HUES64 (cell line): ENCODE results near the gene AATF.
A peak's percentile ranks its signal among the peaks of the same experiment; 100 is the strongest.

ENCODE experiments used
- H3K27ac ChIP-seq: 2 replicates; pipeline ENCODE4 v1.7.0; 2013; ENCODE audit warnings: low read depth, low read length, inconsistent platforms
- H3K27me3 ChIP-seq: 2 replicates; pipeline ENCODE4 v1.6.1; 2013; ENCODE audit warnings: mild to moderate bottlenecking, low read length; ENCODE audit not compliant: insufficient read depth
- H3K36me3 ChIP-seq: 2 replicates; pipeline ENCODE4 v1.6.1; 2013; ENCODE audit warnings: mild to moderate bottlenecking, low read length; ENCODE audit not compliant: insufficient read depth
- H3K4me1 ChIP-seq: 2 replicates; pipeline ENCODE4 v1.6.1; 2013; ENCODE audit warnings: mild to moderate bottlenecking, low read length, moderate library complexity; ENCODE audit not compliant: insufficient read depth
- H3K4me3 ChIP-seq: 2 replicates; pipeline ENCODE4 v1.5.1; 2013; ENCODE audit warnings: mild to moderate bottlenecking, low read length, moderate library complexity
- H3K9ac ChIP-seq: 2 replicates; pipeline ENCODE4 v1.6.1; 2013; ENCODE audit warnings: mild to moderate bottlenecking, low read depth, low read length
- H3K9me3 ChIP-seq: 2 replicates; pipeline ENCODE4 v1.6.1; 2013; ENCODE audit warnings: low read depth, low read length; ENCODE audit not compliant: insufficient read depth
- WGBS: fragments of 150-250, 120-280 bp; methylation state at CpG from one replicate; pipeline ENCODE4 v1.1.7; 2013; ENCODE audit warnings: missing lambda C conversion rate; 5-methylcytosine and 5-hydroxymethylcytosine counted together

The AATF gene

GRCh38 chr17:37031493-37032083, 82.8 kb downstream of the AATF start:
- Histone ChIP-seq H3K9me3 (peaks cover 7% of the 10 kb centered on the region; the same call in 1 of the 2 replicates), H3K27ac (no peak overlapping the region), H3K4me1 (peaks cover 6% of the 10 kb centered on the region; the same call in 1 of the 2 replicates), H3K4me3 (no peak overlapping the region), H3K27me3 (no peaks in the 10 kb centered on the region), H3K36me3 (peaks cover 30% of the 10 kb centered on the region), H3K9ac (no peak overlapping the region)
- 96% methylated on average over 4 of the region's 4 CpGs for WGBS

DNA sequence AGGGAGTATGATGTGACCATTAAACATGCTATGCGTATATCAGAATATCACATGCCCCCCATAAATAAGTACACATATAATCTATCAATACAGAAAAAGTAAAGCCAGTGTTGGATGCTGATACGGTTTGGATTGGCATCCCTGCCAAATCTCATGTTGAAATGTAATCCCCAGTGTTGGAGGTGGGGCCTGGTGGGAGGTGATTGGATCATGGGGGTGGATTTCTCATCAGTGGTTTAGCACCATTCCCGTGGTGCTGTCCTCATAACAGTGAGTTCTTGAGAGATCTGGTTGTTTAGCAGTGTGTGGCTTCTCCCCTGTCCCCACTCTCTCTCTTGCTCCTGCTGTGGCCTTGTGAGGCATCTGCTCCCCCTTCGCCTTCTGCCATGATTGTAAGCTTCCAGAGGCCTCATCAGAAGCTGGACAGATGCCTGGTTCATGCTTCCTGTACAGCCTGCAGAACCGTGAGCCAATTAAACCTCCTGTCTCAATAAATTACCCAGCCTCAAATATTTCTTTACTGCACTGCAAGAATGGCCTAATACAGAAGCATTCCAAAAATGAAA, 88.9 kb downstream of the AATF start:
- Histone ChIP-seq H3K4me1 (peaks cover 7% of the 10 kb centered on the region; the same call in 1 of the 2 replicates), H3K4me3 (no peak overlapping the region), H3K36me3 (peaks cover 11% of the 10 kb centered on the region), H3K27ac (no peak overlapping the region), H3K9ac (no peak overlapping the region), H3K27me3 (no peaks in the 10 kb centered on the region), H3K9me3 (no peaks in the 10 kb centered on the region)
- WGBS = 90% methylated on average over 5 of the region's 5 CpGs

GRCh38 chr17:37039269-37039668, 90.5 kb downstream of the AATF start:
- Histone ChIP-seq H3K4me3 (no peak overlapping the region), H3K4me1 (peaks cover 20% of the 10 kb centered on the region), H3K27me3 (no peaks in the 10 kb centered on the region), H3K36me3 (peaks cover 4% of the 10 kb centered on the region), H3K9ac (no peak overlapping the region), H3K9me3 (no peaks in the 10 kb centered on the region), H3K27ac (no peak overlapping the region)
- 89% methylated on average over 6 of the region's 6 CpGs for WGBS

GRCh38 chr17:37041932-37042331, 93.2 kb downstream of the AATF start:
- no peaks in the 10 kb centered on the region; the same call in 1 of the 2 replicates for H3K36me3 ChIP-seq
- no peak overlapping the region for H3K4me3 ChIP-seq
- no peaks in the 10 kb centered on the region for H3K9me3 ChIP-seq
- H3K27me3 ChIP-seq = no peaks in the 10 kb centered on the region
- no peak overlapping the region for H3K9ac ChIP-seq
- H3K4me1 ChIP-seq = peaks cover 39% of the 10 kb centered on the region
- no peak overlapping the region for H3K27ac ChIP-seq

- Histone ChIP-seq H3K27ac (no peak overlapping the region), H3K9ac (no peak overlapping the region)
Observed at GRCh38 chr17:37043201-37043600, 94.4 kb downstream of the AATF start.

DNA sequence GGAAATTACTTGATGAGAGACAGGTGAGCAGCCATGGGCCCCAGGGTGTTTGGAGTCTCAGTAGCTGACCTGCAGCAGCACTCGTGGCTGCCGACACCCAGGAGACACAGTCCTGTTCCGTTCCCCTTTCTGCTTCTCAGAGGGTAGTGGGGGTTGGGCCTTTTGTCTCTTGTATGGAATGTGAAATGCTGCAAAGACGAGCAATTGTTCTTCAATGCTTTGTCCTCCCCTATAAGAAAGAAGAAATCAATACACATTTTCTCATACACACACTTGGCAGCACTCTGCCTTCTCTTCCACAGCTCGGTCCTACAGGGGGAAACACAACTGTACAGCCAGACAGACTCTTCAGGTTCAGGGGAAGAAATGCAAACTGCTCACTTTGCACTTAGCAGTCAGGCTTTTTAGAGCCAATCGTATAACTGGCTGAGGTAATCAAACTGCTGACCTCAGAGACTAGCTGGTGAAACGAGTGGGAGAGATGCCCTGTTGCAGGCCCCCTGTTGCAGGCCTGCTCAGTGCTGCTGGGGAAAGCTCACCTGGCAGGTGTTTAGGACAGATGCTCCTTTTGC, 96.7 kb downstream of the AATF start:
- 54% methylated on average over 7 of the region's 7 CpGs for WGBS
- H3K9me3 ChIP-seq = no peaks in the 10 kb centered on the region

More at GRCh38 chr17:37043201-37043600, 94.4 kb downstream of the AATF start:
- Histone ChIP-seq H3K27me3 (no peaks in the 10 kb centered on the region), H3K4me1 (peaks cover 45% of the 10 kb centered on the region), H3K9me3 (no peaks in the 10 kb centered on the region), H3K36me3 (no peaks in the 10 kb centered on the region; the same call in 1 of the 2 replicates), H3K4me3 (no peak overlapping the region)
- WGBS = 63% methylated on average over 3 of the region's 3 CpGs

GRCh38 chr17:37047631-37048104, 98.9 kb downstream of the AATF start:
- H3K9me3 ChIP-seq = no peaks in the 10 kb centered on the region
- H3K9ac ChIP-seq = no peak overlapping the region
- 0 out of 2 replicates have a peak, but pooled peaks cover 3% of the 10 kb centered on the region for H3K36me3 ChIP-seq
- no peak overlapping the region for H3K4me3 ChIP-seq
- H3K27ac ChIP-seq = no peak overlapping the region
- H3K27me3 ChIP-seq = no peaks in the 10 kb centered on the region
- peaks cover 54% of the 10 kb centered on the region for H3K4me1 ChIP-seq
- WGBS = 11% methylated on average over 9 of the region's 9 CpGs

More for the DNA sequence above, 96.7 kb downstream of the AATF start:
- Histone ChIP-seq H3K27me3 (no peaks in the 10 kb centered on the region), H3K4me1 (peaks cover 45% of the 10 kb centered on the region), H3K9ac (no peak overlapping the region), H3K36me3 (0 out of 2 replicates have a peak, but pooled peaks cover 3% of the 10 kb centered on the region), H3K27ac (no peak overlapping the region), H3K4me3 (no peak overlapping the region)

GRCh38 chr17:37048811-37049210, 100.1 kb downstream of the AATF start:
- no peaks in the 10 kb centered on the region for H3K9me3 ChIP-seq
- WGBS = 94% methylated on average over 5 of the region's 5 CpGs
- no peak overlapping the region for H3K9ac ChIP-seq
- H3K27ac ChIP-seq = no peak overlapping the region
- H3K4me3 ChIP-seq = no peak overlapping the region
- H3K27me3 ChIP-seq = no peaks in the 10 kb centered on the region
- H3K4me1 ChIP-seq = peaks cover 45% of the 10 kb centered on the region
- 0 out of 2 replicates have a peak, but pooled peaks cover 3% of the 10 kb centered on the region for H3K36me3 ChIP-seq

DNA sequence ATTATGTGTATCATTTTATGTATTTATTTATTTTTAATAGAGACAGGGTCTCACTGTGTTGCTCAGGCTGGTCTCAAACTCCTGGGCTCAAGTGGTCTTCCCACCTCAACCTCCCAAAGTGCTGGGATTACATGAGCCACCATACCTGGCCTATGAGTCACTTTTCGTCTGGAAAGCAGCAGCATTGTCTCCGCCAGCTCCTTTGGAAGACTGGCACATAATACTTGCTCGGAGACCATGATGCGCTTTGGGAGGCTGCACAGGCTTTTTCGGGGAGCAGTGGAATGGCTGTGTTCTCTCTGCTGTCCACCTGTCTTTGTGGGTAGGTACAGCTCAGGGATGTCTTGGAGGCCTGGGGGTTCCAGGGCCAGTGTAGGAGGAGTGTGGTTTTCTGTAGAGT, 102.2 kb downstream of the AATF start:
- Histone ChIP-seq H3K4me1 (peaks cover 29% of the 10 kb centered on the region), H3K9ac (peak overlapping the region; percentile 22; the same call in 1 of the 2 replicates), H3K4me3 (no peak overlapping the region), H3K9me3 (no peaks in the 10 kb centered on the region), H3K27ac (no peak overlapping the region; the same call in 1 of the 2 replicates), H3K27me3 (no peaks in the 10 kb centered on the region), H3K36me3 (peaks cover 6% of the 10 kb centered on the region; the same call in 1 of the 2 replicates)
- 87% methylated on average over 5 of the region's 5 CpGs for WGBS

DNA sequence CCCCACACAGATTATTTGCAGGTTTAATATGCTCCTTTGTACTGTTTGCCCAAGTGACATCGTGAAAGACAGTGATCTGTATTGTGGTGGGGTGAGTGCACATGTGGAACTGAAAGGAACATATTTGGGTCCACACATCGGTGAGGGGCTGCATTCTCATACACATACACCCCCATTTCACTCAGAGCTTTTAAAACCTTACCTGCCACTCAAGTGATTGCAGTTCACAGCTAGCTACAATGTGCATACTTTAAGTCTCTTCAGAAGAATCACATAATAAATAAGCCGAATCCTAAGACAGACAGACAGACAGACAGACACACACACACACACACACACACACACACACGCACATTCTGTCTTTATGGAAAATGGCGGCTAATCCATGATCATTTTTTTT, 102.6 kb downstream of the AATF start:
- Histone ChIP-seq H3K9me3 (no peaks in the 10 kb centered on the region), H3K27me3 (no peaks in the 10 kb centered on the region), H3K9ac (peak overlapping the region; percentile 22; the same call in 1 of the 2 replicates), H3K4me1 (peaks cover 25% of the 10 kb centered on the region), H3K36me3 (peaks cover 6% of the 10 kb centered on the region; the same call in 1 of the 2 replicates), H3K4me3 (no peak overlapping the region), H3K27ac (no peak overlapping the region; the same call in 1 of the 2 replicates)
- WGBS = 99% methylated on average over 3 of the region's 5 CpGs

GRCh38 chr17:37051833-37052232, 103.1 kb downstream of the AATF start:
- no peak overlapping the region for H3K9ac ChIP-seq
- no peak overlapping the region for H3K27ac ChIP-seq
- peaks cover 10% of the 10 kb centered on the region for H3K36me3 ChIP-seq
- H3K4me1 ChIP-seq = peaks cover 21% of the 10 kb centered on the region
- H3K9me3 ChIP-seq = no peaks in the 10 kb centered on the region
- H3K4me3 ChIP-seq = no peak overlapping the region
- 96% methylated on average over 3 of the region's 3 CpGs for WGBS
- H3K27me3 ChIP-seq = no peaks in the 10 kb centered on the region
